NCI-H1092 treated with DMSO at 0.1 percent for 48 hours (cell line): ENCODE results near the gene EPHB3.

ENCODE experiments used
- DNase-seq: peaks from one replicate; lab custom pipeline; 2025; lab: John Stamatoyannopoulos, UW

The EPHB3 gene

DNA sequence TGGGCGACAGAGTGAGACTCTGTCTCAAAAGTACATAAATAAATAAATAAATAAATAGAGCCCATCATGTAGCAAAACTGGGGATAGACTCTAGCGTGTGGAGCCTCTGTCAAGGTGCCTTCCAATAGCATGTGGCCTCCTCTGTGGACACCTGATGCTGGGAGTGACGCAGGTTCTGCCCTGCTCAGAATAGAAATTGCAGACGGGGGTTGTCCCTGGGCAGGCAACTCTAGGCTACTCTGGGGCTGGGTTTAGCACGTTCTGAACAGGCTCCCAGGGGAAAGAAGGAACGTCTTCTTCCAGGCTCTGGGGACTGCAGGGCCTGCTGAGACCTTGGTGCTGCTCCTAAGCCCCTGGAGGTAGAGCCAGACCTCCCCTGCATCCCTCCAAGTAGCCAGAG, 65.3 kb downstream of the EPHB3 start:
- no peak for DNase-seq

DNA sequence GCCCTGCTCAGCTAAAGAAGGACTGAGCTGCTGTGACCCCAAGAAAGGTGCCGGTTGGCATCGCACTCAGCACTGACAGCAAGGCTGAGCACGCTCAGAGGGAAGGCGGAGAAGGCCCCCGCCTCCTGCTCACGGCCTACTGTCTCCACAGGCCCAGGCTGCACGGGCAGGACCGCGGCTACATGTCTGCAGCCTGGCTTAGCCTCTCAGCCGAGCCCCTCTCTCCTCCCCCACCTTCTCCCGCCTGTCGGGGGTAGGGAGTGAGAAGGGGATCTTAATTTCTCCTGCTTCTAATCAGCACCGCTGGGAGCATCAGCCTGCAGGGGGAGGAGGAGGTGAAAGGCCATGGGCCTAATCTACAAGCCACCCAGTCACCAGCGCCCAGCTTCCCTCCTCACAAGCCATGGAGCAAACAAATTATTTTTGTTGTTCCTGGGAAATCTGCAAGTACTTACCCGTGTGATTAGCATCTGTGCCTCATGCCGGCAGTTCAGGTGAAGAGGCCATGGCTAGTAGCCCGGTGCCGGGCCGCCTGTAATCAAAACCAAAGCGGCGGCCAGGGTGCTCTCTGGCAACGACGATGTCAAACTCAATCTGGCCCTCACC, 68.1 kb downstream of the EPHB3 start:
- no peak for DNase-seq

DNA sequence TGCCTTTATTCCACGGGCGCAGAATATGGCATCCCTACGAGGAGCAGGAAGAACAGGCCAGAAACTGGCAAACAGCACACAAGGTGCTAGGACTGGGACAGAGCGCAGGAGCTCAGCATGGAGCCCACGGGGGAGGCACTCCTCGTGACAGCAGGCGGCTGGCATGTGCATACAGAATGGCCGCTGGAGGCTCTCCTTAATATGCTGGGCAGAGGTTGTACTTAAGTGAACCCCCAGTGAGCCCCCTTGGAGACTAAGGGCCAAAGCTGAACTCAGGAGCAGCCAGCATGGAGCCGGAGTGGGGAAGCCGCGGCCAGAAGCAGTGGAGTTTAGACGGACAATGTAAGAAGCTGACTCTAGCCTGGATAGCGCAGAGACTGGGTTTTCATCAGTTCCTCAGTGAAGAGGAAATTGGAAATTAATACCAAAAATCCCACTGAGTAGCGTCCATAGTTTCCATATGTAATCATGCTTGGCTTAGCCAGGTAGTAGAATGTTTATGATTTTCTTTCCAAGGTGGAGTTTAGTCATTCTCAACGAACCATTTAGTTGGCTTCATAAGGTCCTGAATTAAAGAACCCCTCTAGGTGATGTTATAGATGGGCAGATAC, 69.4 kb downstream of the EPHB3 start:
- DNase-seq: no peak

DNA sequence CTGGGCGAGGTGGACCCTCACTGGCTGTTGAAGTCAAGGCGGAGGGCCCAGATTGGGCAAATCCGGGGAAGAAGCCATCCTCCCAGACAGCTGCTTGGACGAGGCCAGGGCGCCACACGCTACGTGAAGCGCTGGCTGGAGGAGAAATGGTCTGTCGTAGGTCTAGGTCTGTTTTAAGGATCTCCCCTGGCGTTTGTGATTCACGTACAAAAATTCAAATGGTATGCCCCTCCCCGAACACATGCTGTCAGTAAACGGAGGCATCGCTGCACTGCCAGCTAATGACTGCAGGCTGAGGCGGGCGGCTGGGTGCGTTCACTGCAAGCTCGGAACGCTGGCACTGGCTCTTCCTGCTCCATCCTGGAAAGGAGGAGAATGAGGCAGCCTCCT, 69.9 kb downstream of the EPHB3 start:
- DNase-seq: no peak
